ENCODE data around the gene GRM1.

The GRM1 gene

DNA sequence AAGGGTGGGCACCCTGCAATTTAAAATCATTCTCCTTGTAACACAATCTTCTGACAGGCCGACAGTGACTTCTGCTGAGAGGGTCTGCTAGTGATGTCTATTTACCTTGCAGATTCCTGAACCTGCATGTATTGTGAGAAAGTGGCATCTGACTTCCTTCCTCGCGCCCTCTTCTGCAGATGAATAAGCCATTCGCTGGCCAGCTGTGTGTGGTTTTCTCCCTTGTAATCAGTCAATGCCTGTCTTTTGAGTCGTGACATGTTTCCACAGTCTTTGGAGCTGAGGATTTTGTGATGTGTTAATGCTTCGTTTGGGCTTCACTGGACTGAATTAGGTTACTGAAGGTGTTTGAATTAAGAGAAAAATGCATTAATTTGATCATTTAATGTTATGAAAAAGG lies 125.3 kb downstream of the GRM1 start:
- H3K9me3 ChIP-seq (ENCODE audit: low read length) = no peaks in the 10 kb centered on the region
- H2AFZ ChIP-seq (ENCODE audit: low read length) = no peak overlapping the region
- no peaks in the 10 kb centered on the region for H3K27me3 ChIP-seq (ENCODE audit: insufficient read depth, low read length)
- TF ChIP-seq, protein P1, sequence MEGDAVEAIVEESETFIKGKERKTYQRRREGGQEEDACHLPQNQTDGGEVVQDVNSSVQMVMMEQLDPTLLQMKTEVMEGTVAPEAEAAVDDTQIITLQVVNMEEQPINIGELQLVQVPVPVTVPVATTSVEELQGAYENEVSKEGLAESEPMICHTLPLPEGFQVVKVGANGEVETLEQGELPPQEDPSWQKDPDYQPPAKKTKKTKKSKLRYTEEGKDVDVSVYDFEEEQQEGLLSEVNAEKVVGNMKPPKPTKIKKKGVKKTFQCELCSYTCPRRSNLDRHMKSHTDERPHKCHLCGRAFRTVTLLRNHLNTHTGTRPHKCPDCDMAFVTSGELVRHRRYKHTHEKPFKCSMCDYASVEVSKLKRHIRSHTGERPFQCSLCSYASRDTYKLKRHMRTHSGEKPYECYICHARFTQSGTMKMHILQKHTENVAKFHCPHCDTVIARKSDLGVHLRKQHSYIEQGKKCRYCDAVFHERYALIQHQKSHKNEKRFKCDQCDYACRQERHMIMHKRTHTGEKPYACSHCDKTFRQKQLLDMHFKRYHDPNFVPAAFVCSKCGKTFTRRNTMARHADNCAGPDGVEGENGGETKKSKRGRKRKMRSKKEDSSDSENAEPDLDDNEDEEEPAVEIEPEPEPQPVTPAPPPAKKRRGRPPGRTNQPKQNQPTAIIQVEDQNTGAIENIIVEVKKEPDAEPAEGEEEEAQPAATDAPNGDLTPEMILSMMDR (IDR thresholded peaks at IDR 0.05; ENCODE audit: low read length) = no peak
- TF ChIP-seq EZH2 (IDR thresholded peaks at IDR 0.05; ENCODE audit: borderline replicate concordance, low read length) = no peak
- H3K9ac ChIP-seq (ENCODE audit: low read length) = no peak overlapping the region
- no peak overlapping the region for H3K4me3 ChIP-seq (ENCODE audit: low read depth, low read length, poor library complexity, severe bottlenecking)
- no peaks in the 10 kb centered on the region for H4K20me1 ChIP-seq (ENCODE audit: insufficient read depth, low read length)
- H3K27ac ChIP-seq (ENCODE audit: low read depth, low read length, poor library complexity, severe bottlenecking) = no peak overlapping the region
- no peaks in the 10 kb centered on the region for H3K4me1 ChIP-seq (ENCODE audit: insufficient read depth, low read length, severe bottlenecking)
- H3K9me2 ChIP-seq (ENCODE audit: low read depth, low read length) = no peaks in the 10 kb centered on the region
- H3K36me3 ChIP-seq (ENCODE audit: insufficient read depth, low read length) = no peaks in the 10 kb centered on the region
- no peaks in the 10 kb centered on the region for H3F3A ChIP-seq (ENCODE audit: insufficient read depth, low read length)
- no peaks in the 10 kb centered on the region for H3K79me2 ChIP-seq (ENCODE audit: insufficient read depth, low read length)
- no peak overlapping the region for H3K4me2 ChIP-seq (ENCODE audit: low read length)

DNA sequence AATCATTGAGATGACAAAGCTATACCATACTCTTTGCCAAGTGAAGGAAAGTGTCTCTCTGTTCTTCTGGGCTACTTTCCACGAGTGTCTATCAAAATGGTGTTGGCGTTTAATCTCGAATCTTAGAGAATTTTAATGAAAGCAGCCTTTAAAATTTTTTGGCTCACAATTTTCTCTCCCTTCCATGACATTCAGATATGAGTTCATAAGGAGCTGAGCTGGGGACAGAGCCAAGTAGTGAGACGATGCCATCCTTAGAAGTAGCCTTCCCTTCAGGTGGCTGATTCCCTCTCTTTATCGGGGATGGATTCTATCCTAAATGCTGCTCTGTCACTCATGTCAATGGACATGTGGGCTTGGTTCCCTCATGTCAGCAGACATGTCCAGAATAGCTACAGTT lies 132.8 kb downstream of the GRM1 start:
- no peaks in the 10 kb centered on the region for H3K27me3 ChIP-seq (ENCODE audit: insufficient read depth, low read length)
- H3K36me3 ChIP-seq (ENCODE audit: insufficient read depth, low read length) = no peaks in the 10 kb centered on the region
- no peak overlapping the region for H3K9ac ChIP-seq (ENCODE audit: low read length)
- no peaks in the 10 kb centered on the region for H3K9me3 ChIP-seq (ENCODE audit: low read length)
- no peak overlapping the region for H2AFZ ChIP-seq (ENCODE audit: low read length)
- no peaks in the 10 kb centered on the region for H3K4me1 ChIP-seq (ENCODE audit: insufficient read depth, low read length, severe bottlenecking)
- H4K20me1 ChIP-seq (ENCODE audit: insufficient read depth, low read length) = no peaks in the 10 kb centered on the region
- no peaks in the 10 kb centered on the region for H3F3A ChIP-seq (ENCODE audit: insufficient read depth, low read length)
- no peak overlapping the region for H3K4me3 ChIP-seq (ENCODE audit: low read depth, low read length, poor library complexity, severe bottlenecking)
- H3K27ac ChIP-seq (ENCODE audit: low read depth, low read length, poor library complexity, severe bottlenecking) = no peak overlapping the region
- no peaks in the 10 kb centered on the region for H3K79me2 ChIP-seq (ENCODE audit: insufficient read depth, low read length)
- no peak overlapping the region for H3K4me2 ChIP-seq (ENCODE audit: low read length)
- H3K9me2 ChIP-seq (ENCODE audit: low read depth, low read length) = no peaks in the 10 kb centered on the region
- TF ChIP-seq EZH2 (IDR thresholded peaks at IDR 0.05; ENCODE audit: borderline replicate concordance, low read length) = no peak
- TF ChIP-seq, protein P1 (IDR thresholded peaks at IDR 0.05; ENCODE audit: low read length) = no peak

DNA sequence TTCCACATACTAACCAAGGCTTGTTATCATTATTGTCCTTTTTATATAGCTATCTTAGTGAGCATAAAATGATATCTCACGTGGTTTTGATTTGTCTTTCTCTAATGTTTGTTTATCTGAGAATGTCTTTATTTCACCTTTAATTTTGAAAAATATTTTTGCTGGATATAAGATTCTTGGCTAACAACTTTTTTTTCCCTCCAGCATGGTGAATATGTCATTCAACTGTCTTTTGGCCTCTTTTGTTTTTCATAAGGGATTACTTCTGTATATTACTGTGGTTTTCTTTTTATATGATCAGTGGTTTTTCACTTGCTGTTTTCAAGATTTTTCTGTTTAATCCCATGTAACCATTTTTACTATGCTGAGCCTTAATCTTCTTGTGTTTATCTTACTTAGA lies 141.0 kb downstream of the GRM1 start:
- H3K36me3 ChIP-seq (ENCODE audit: insufficient read depth, low read length) = no peaks in the 10 kb centered on the region
- no peak for TF ChIP-seq EZH2 (IDR thresholded peaks at IDR 0.05; ENCODE audit: borderline replicate concordance, low read length)
- TF ChIP-seq, protein P1 (IDR thresholded peaks at IDR 0.05; ENCODE audit: low read length) = no peak
- no peaks in the 10 kb centered on the region for H3K4me1 ChIP-seq (ENCODE audit: insufficient read depth, low read length, severe bottlenecking)
- H3F3A ChIP-seq (ENCODE audit: insufficient read depth, low read length) = no peaks in the 10 kb centered on the region
- no peak overlapping the region for H3K9ac ChIP-seq (ENCODE audit: low read length)
- no peaks in the 10 kb centered on the region for H4K20me1 ChIP-seq (ENCODE audit: insufficient read depth, low read length)
- H3K27ac ChIP-seq (ENCODE audit: low read depth, low read length, poor library complexity, severe bottlenecking) = no peak overlapping the region
- H3K9me2 ChIP-seq (ENCODE audit: low read depth, low read length) = no peaks in the 10 kb centered on the region
- H3K27me3 ChIP-seq (ENCODE audit: insufficient read depth, low read length) = no peaks in the 10 kb centered on the region
- no peak overlapping the region for H2AFZ ChIP-seq (ENCODE audit: low read length)
- no peaks in the 10 kb centered on the region for H3K79me2 ChIP-seq (ENCODE audit: insufficient read depth, low read length)
- H3K4me3 ChIP-seq (ENCODE audit: low read depth, low read length, poor library complexity, severe bottlenecking) = no peak overlapping the region
- H3K4me2 ChIP-seq (ENCODE audit: low read length) = no peak overlapping the region
- H3K9me3 ChIP-seq (ENCODE audit: low read length) = no peaks in the 10 kb centered on the region
